Prostate gland (tissue), 2 donors: ENCODE data around the gene LIMS2. TPM values are rescaled to one million over a fixed set of nuclear protein-coding genes. Genes with fewer than 3 reads are reported as not detected.

Source experiments
- DNase-seq: peaks from one replicate; pipeline ENCODE4 v3.0.0-alpha.2; 2019; ENCODE audit warnings: low spot score
- H3K27ac ChIP-seq, 2 donors: fragments of 200-600 bp; sonication (generic); 2 replicates each; pipeline ENCODE4 v1.5.1; 2017 to 2019
- H3K27me3 ChIP-seq: fragments of 200-600 bp; sonication (generic); replicated peaks from 2 replicates; pipeline ENCODE4 v1.5.1; 2019; ENCODE audit not compliant: insufficient read depth
- H3K36me3 ChIP-seq, 2 donors: fragments of 200-600 bp; sonication (generic); 1 replicate in 1 of 2; 2 replicates in 1 of 2; pipeline versions ENCODE4 v1.5.1 to v1.8.1; 2017 to 2019
- H3K4me1 ChIP-seq: fragments of 200-600 bp; sonication (generic); replicated peaks from 2 replicates; pipeline ENCODE4 v1.5.1; 2019
- H3K4me3 ChIP-seq, 2 donors: fragments of 200-600 bp; sonication (generic); 2 replicates each; pipeline ENCODE4 v1.5.1; 2017 to 2019
- H3K9me3 ChIP-seq: fragments of 200-600 bp; sonication (generic); 2 replicates; pipeline ENCODE4 v1.5.1; 2017
- CTCF ChIP-seq, 4 experiments: fragments of 200-600 bp in 2 of 4; fragments of 450-650 bp in 2 of 4; sonication (generic) in 2 of 4; IDR thresholded peaks; 1 replicate in 3 of 4; 2 replicates in 1 of 4; pipeline ENCODE4 v1.5.1; 2016 to 2019; ENCODE audit warnings: antibody characterized with exemption in 4 of 4, mild to moderate bottlenecking in 2 of 4, moderate library complexity in 2 of 4
- POLR2A ChIP-seq: fragments of 450-650 bp; IDR thresholded peaks from one replicate; pipeline ENCODE4 v1.6.1; 2016; ENCODE audit warnings: antibody characterized with exemption, mild to moderate bottlenecking
- POLR2AphosphoS5 ChIP-seq: sonication (generic); formaldehyde crosslinking; IDR thresholded peaks from one replicate; pipeline ENCODE4 v1.6.1; 2017; ENCODE audit warnings: antibody characterized with exemption
- WGBS: methylation state at CpG from one replicate; pipeline ENCODE4 v1.1.5; 2018; 5-methylcytosine and 5-hydroxymethylcytosine counted together
- intact Hi-C: fragments of 100-400 bp; cut with DNase I; formaldehyde crosslinking; loops from one replicate; pipeline ENCODE4 v1.14.2; 2022
- total RNA-seq, 2 donors: library from RNA; depleted of rRNA; stranded (reverse); fragments of >200 nt; gene quantifications; one replicate each; pipeline ENCODE4 v1.1.0, GENCODE V29; 2016

The LIMS2 gene
- total RNA-seq, 2 donors from 2014 or later: 31.9 to 63.2 TPM

GRCh38 chr2:127709336-127709735 lies 34.0 kb upstream of the LIMS2 start:
- Histone ChIP-seq H3K27me3 (no peaks in the 10 kb centered on the region), H3K27ac (no peak overlapping the region), H3K4me1 (no peaks in the 10 kb centered on the region), H3K36me3 (peaks cover 4 to 8% of the 10 kb centered on the region in 2 donors), H3K9me3 (no peaks in the 10 kb centered on the region), H3K4me3 (no peak overlapping the region)
- no peak for TF ChIP-seq POLR2A
- TF ChIP-seq POLR2AphosphoS5: no peak
- no peak for TF ChIP-seq CTCF (IDR thresholded peaks at IDR 0.05)
- 92% methylated on average over 13 of the region's 13 CpGs for WGBS
- intact Hi-C loops: loop anchor here (5.0 kb wide), 1 partner anchor 117 kb away; no protein-coding TSS in a partner anchor
- no peak for DNase-seq

GRCh38 chr2:127707890-127708648 lies 32.7 kb upstream of the LIMS2 start:
- H3K4me3 ChIP-seq: no peak overlapping the region
- no peak overlapping the region for H3K27ac ChIP-seq
- 72% methylated on average over 9 of the region's 9 CpGs for WGBS
- intact Hi-C loops: loop anchor here (5.0 kb wide), 1 partner anchor 116 kb away; no protein-coding TSS in a partner anchor
- no peak for TF ChIP-seq POLR2A
- TF ChIP-seq CTCF (IDR thresholded peaks at IDR 0.05): no peak
- no peak for TF ChIP-seq POLR2AphosphoS5
- DNase-seq: no peak
- peaks cover 4% of the 10 kb centered on the region for H3K4me1 ChIP-seq
- H3K27me3 ChIP-seq: no peaks in the 10 kb centered on the region
- H3K36me3 ChIP-seq: peaks cover 4 to 8% of the 10 kb centered on the region in 2 donors
- no peaks in the 10 kb centered on the region for H3K9me3 ChIP-seq

GRCh38 chr2:127706215-127706990 lies 31.1 kb upstream of the LIMS2 start:
- Histone ChIP-seq H3K27me3 (no peaks in the 10 kb centered on the region), H3K4me1 (peaks cover 12% of the 10 kb centered on the region), H3K9me3 (no peaks in the 10 kb centered on the region), H3K4me3 (no peak overlapping the region), H3K36me3 (peaks cover 4 to 8% of the 10 kb centered on the region in 2 donors), H3K27ac (no peak overlapping the region)
- 85% methylated on average over 14 of the region's 14 CpGs for WGBS
- TF ChIP-seq CTCF (IDR thresholded peaks at IDR 0.05) (no peak), POLR2AphosphoS5 (no peak), POLR2A (no peak)
- intact Hi-C loops: loop anchor here (5.0 kb wide), 1 partner anchor 114 kb away; no protein-coding TSS in a partner anchor
- DNase-seq: no peak

GRCh38 chr2:127705391-127706065 lies 30.2 kb upstream of the LIMS2 start:
- Histone ChIP-seq H3K27me3 (no peaks in the 10 kb centered on the region), H3K9me3 (no peaks in the 10 kb centered on the region), H3K4me1 (peaks cover 12% of the 10 kb centered on the region), H3K27ac (no peak overlapping the region), H3K4me3 (no peak overlapping the region), H3K36me3 (peaks cover 4 to 8% of the 10 kb centered on the region in 2 donors)
- no peak for DNase-seq
- 82% methylated on average over 5 of the region's 5 CpGs for WGBS
- TF ChIP-seq POLR2A (no peak), CTCF (IDR thresholded peaks at IDR 0.05) (no peak), POLR2AphosphoS5 (no peak)
- intact Hi-C loops: loop anchor here (5.0 kb wide), 1 partner anchor 113 kb away; no protein-coding TSS in a partner anchor
